Suppressor macrophage (primary cell): ENCODE results near the gene PRSS53.
A peak's percentile ranks its signal among the peaks of the same experiment; 100 is the strongest.
"Not testable (repeated sequence)": the region's sequence is repeated elsewhere in the genome, so short reads cannot be mapped to it uniquely, and the experiment has no call there.

Experiments
- DNase-seq, 4 experiments: peaks; one replicate each; pipeline ENCODE4 v3.0.0-alpha.2; 2020 to 2022
- total RNA-seq, 17 experiments: gene quantifications; one replicate each; lab custom pipeline; 2026; ENCODE audit warnings: mixed read lengths in 6 of 17, inconsistent platforms in 3 of 17; lab: John Stamatoyannopoulos, UW

The PRSS53 gene
- total RNA-seq, result 0.11 to 2.7 (median 0.66) reads per million in 17 experiments

GRCh38 chr16:31088459-31089183 is at the start of gene PRSS53:
Gene PRSS53 (minus strand): TSS chr16:31088943. CDS start chr16:31088809, 134 bp downstream.
- DNase-seq, result no peak

DNA sequence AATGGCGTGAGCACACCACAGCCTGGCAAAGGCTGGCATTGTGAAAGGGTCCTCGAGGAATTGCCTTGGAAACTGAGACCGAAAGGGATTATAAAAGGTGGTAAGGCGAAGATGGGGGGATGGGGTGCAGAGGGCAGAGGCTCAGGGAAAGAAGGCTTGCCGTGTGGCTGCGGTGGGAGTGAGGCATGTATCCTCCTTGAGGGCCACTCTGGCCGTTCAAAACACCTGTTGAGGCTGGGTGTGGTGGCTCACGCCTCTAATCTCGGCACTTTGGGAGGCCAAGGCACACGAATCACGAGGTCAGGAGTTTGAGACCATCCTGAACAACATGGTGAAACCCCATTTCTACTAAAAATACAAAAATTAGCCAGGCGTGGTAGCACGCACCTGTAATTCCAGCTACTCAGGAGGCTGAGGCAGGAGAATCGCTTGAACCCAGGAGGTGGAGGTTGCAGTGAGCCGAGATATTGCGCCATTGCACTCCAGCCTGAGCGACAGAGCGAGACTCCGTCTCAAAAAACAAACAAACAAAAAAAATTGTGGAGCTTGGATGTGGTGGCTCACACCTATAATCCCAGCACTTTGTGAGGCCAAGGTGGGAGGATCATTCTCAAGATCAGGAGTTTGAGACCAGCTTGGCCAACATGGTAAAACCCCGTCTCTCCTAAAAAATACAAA is 48.2 kb upstream of the PRSS53 start:
- DNase-seq, result not testable (repeated sequence)

GRCh38 chr16:31136287-31136662 is 47.5 kb upstream of the PRSS53 start:
- DNase-seq, result no peak

- no peak for DNase-seq
These were observed 47.0 kb upstream of the PRSS53 start, which contains the start of gene PRSS8 for GRCh38 chr16:31135535-31136286. Gene PRSS8 (minus strand): TSS chr16:31135727. CDS start chr16:31135498, 229 bp downstream.

DNA sequence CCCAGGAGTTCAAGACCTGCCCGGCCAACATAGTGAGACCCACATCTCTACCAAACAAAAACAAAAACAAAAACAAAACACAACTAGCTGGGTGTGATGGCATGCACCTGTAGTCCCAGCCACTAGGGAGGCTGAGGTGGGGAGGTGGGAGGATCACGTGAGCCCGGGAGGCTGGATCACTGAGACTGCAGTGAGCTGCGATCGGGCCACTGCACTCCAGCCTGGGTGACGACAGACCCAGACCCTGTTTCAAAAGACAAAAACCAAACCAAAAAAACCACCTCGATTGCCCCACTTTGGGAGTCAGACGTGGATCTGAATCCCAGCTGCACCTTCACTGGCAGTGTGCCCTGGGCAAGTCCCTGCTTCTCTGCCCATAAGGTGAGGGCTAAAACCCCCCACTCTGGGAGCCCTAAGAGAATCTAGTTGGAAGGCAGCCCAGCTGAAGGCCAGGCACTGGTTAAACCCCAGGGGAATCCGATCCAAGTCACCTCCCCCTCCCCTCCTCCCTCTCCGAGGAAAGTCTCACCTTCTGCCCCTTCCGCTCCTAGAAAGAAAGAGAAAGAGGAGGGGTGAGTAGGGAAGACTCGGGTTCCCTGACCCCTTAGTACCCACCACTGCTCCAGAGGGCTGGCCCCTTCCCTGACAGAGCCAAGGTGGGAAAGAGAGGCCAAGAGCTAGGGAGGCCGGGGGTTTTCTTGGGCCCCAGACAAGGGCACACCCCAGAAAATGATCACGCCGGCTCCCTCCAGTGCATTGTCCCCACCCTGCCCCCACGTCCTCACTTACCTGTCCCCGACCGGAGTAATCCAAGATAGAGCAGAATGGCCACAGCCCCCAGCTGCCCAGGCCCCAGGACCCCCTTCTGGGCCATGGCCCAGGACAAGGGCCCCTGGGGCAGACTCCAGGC is 46.1 kb upstream of the PRSS53 start:
- DNase-seq, result peak in 1 of 4 experiments; percentile 26

DNA sequence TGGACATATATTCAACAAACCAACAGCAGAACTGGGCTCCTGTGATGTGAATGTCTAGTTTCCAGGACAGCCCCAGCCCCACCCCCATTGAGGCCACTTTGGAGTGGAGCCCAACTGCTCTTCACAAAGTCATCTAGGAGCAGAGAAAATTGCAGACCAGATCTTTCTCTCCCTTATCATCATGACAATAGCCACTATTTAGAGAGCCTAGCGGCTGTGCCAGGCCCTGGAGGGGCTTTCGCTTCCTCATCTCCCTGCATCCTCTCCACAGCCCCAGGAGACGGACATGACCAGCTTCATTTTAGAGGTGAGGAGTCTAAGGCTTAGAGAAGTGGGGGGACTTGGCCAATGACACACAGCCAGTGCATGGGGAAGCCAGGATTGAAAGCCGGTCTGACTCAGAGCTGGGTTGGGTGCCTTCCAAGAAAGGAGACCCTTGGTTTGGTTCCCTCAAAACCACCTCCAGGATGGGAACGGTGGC is 45.4 kb upstream of the PRSS53 start:
- DNase-seq, result peak; percentile 29 to 63 (median 59)

DNA sequence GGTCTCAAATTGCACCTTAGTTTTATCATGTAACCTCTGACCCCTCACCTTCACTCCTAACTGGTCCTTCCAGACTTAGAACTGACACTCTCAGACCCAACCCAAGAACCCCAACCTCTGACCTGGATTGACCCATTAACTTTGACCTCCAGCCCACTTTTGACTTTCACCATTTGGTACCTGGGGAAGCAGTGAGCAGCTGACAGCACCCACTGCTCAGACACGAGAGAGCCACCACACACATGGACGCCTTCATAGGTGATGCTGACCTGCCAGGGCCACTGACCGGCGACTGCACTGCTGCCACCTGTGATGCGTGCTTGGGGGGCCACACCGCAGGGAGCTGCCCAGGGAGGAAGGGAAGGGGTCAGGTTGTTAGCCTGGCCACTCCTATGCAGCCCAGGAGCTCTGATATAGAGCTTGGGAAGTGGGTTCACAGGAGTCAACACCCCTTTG is 44.3 kb upstream of the PRSS53 start:
- no peak for DNase-seq

DNA sequence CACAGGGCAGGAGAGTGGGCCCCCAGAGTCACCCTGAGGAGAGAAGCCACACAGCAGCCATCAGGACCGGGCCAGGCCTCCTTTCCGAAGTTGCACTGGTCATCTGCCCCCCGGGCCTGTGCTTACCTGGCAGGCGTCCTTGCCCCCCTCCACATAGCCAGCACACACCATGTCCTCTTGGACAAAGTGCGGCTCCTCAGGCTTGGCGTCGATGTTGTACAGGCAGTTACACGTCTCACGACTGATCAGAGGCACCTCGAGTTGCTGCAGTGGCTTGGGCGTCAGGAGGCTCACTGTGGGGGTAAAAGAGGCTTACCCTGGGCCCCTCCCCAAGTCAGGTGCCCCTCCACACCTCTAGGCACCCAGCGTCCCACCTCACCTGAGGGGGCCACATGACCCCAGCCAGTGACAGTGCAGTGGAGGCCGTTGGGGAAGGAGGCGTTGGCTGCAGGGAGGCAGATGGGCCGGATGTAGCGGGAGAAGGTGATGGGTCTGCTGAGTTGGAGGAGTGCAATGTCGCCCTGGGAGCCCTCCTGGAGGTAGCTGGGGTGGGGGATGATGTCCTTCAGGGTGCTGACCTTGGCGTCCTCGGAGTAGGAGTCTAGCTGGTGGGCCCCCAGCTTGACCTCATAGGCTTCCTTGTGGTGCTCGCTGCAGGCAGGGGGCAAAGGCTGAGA is 43.7 kb upstream of the PRSS53 start:
- no peak for DNase-seq

- DNase-seq, result no peak
These were observed 43.1 kb upstream of the PRSS53 start for GRCh38 chr16:31131841-31132271.

- no peak for DNase-seq
These were observed 42.7 kb upstream of the PRSS53 start for GRCh38 chr16:31131416-31131815.

DNA sequence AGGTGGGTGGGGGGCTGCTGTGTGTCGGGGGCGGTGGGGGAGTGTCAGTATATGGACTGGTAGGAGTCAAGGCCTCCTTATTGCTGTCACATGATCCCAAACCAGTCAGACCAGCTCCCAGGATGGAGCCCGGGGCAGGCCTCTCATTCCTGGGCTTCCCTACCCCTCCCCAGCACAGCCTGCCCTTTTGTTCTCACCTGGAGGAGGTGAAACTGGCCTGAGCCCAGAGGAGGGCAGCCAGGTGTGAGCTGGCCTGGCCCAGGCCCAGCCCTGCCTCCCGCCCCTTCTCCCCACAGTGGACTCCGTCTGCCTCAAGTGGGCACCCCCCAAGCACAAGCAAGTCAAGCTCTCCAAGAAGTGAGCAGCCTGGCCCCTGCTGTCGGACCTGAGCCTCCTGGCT is 42.2 kb upstream of the PRSS53 start:
- DNase-seq, result no peak

DNA sequence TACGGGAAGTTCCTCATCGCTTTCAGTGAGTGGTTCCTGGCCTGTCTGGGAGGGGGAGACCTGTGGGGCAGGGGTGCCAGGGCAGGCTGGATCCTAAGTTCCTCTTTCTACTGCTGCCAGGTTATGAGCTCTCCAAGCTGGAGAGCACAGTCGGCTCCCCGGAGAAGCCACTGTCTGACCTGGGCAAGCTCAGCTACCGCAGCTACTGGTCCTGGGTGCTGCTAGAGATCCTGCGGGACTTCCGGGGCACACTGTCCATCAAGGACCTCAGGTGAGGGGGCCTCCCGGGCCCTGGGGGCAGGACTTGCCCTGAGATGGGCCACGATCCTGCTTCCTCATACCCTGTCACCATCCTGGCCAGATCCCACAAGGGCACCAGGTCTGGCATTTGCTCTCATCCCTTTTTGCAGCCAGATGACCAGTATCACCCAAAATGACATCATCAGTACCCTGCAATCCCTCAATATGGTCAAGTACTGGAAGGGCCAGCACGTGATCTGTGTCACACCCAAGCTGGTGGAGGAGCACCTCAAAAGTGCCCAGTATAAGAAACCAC is 41.7 kb upstream of the PRSS53 start:
- peak; percentile 44 to 71 (median 66) for DNase-seq

GRCh38 chr16:31129568-31130335 is 41.0 kb upstream of the PRSS53 start:
- peak; percentile 90 to 93 (median 90) for DNase-seq

GRCh38 chr16:31128711-31129567 is 40.2 kb upstream of the PRSS53 start:
- DNase-seq, result peak; percentile 88 to 96 (median 94)

DNA sequence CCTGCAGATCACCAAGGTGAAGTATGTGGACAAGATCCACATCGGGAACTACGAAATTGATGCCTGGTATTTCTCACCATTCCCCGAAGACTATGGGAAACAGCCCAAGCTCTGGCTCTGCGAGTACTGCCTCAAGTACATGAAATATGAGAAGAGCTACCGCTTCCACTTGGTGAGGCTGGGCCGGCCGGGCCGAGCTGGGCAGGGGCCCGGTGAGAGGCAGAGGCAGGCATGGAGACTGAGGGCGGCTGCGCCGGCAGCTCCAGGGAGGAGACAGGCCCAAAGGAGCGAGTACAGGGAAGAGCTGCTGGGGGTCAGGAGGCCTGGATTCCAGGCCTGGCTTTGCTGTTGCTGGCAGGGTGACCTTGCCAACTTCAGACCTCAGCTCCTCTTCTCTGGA is 38.4 kb upstream of the PRSS53 start:
- no peak for DNase-seq

- DNase-seq, result no peak
These were observed 37.1 kb upstream of the PRSS53 start for GRCh38 chr16:31125844-31126243.

DNA sequence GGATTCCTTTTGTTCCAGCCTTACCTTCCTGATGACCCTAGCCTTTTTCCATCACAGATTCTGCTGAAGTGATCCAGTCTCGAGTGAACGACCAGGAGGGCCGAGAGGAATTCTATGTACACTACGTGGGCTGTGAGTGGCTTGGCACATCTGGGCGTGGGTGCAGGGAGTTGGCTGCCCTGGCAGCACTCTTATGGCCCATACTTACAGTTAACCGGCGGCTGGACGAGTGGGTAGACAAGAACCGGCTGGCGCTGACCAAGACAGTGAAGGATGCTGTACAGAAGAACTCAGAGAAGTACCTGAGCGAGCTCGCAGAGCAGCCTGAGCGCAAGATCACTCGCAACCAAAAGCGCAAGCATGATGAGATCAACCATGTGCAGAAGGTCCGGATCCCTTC is 31.4 kb upstream of the PRSS53 start:
- DNase-seq, result no peak

DNA sequence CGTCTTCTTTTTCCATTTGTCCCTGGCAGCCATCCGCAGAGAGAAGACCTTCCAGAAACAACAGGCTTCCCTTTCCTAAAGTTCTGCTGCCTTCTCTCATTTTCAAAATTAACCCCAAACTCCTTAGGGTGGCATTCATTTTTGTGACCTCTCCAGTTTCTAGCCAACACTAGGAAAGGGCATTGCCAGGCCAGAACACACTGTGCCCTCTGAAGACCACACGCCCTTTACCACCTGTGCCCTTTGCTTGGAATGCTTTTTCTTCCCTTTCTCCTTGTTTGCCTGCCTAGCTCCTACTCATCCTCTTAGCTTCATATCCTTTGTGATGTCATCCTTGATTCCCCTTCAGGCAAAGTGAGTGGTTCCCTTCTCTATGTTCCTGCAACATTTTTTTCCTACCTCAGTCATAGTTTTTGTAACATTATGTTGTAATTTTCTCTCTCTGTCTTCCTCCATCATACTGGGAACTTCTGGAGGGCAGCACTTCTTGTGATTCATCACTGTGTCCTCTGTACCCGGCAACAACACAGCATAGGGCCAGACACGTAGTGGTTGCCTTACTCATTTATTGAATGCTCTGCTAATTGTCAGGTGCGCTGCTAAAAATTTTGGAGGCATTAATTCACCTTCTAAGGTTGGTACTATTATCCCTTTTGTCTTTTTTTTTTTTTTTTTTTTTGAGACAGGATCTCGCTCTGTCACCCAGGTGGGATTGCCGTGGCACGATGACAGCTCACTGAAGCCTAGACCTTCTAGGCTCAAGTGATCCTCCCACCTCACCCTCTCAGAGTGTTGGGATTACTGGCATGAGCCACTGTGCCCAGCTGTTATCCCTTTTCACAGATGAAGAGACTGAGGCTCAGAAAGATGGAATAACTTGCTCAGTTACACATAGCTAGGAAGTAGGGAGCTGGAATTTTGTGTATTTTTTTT is 29.7 kb upstream of the PRSS53 start:
- DNase-seq, result peak; percentile 61 to 93 (median 80)
